ENCODE data around the gene ELMO1. TPM values are rescaled to one million over a fixed set of nuclear protein-coding genes. Genes with fewer than 3 reads are reported as not detected.

The ELMO1 gene
- total RNA-seq, 2 donors from 2014 or later, result 66.0 to 72.2 TPM

GRCh38 chr7:37480041-37481031, 31.7 kb upstream of the ELMO1 start:
- no peaks in the 10 kb centered on the region for H3K27me3 ChIP-seq (replicated peaks; ENCODE audit: insufficient read depth)
- TF ChIP-seq CTCF (IDR thresholded peaks at IDR 0.05), result no peak
- H3K4me3 ChIP-seq, result no peak overlapping the region
- no peak for DNase-seq (ENCODE audit: low spot score)
- H3K4me1 ChIP-seq (ENCODE audit: control insufficient read depth in 1 of 2, low read depth in 2 of 2), result no peaks in the 10 kb centered on the region
- H3K27ac ChIP-seq, result no peak overlapping the region
- H3K36me3 ChIP-seq, result no peaks in the 10 kb centered on the region
- H3K9me3 ChIP-seq, result no peaks in the 10 kb centered on the region
- no peak for ATAC-seq (ENCODE audit: insufficient number of reproducible peaks, low FRiP score, low read depth)

GRCh38 chr7:37476881-37477450, 28.3 kb upstream of the ELMO1 start:
- no peak for DNase-seq (ENCODE audit: low spot score)
- TF ChIP-seq CTCF (IDR thresholded peaks at IDR 0.05), result no peak
- H3K4me3 ChIP-seq, result no peak overlapping the region
- no peak for ATAC-seq (ENCODE audit: insufficient number of reproducible peaks, low FRiP score, low read depth)
- H3K27me3 ChIP-seq (replicated peaks; ENCODE audit: insufficient read depth), result no peaks in the 10 kb centered on the region
- H3K9me3 ChIP-seq, result no peaks in the 10 kb centered on the region
- no peaks in the 10 kb centered on the region for H3K4me1 ChIP-seq (ENCODE audit: control insufficient read depth in 1 of 2, low read depth in 2 of 2)
- no peaks in the 10 kb centered on the region for H3K36me3 ChIP-seq
- H3K27ac ChIP-seq, result no peak overlapping the region

GRCh38 chr7:37476428-37476827, 27.8 kb upstream of the ELMO1 start:
- Histone ChIP-seq H3K4me3 (no peak overlapping the region), H3K27ac (no peak overlapping the region), H3K36me3 (no peaks in the 10 kb centered on the region), H3K9me3 (no peaks in the 10 kb centered on the region), H3K4me1 (ENCODE audit: control insufficient read depth in 1 of 2, low read depth in 2 of 2) (no peaks in the 10 kb centered on the region), H3K27me3 (replicated peaks; ENCODE audit: insufficient read depth) (no peaks in the 10 kb centered on the region)
- DNase-seq (ENCODE audit: low spot score), result no peak
- no peak for TF ChIP-seq CTCF (IDR thresholded peaks at IDR 0.05)
- ATAC-seq (ENCODE audit: insufficient number of reproducible peaks, low FRiP score, low read depth), result no peak

- Histone ChIP-seq H3K9me3 (no peaks in the 10 kb centered on the region), H3K4me3 (no peak overlapping the region), H3K27ac (no peak overlapping the region), H3K27me3 (replicated peaks; ENCODE audit: insufficient read depth) (no peaks in the 10 kb centered on the region), H3K4me1 (ENCODE audit: control insufficient read depth in 1 of 2, low read depth in 2 of 2) (no peaks in the 10 kb centered on the region), H3K36me3 (no peaks in the 10 kb centered on the region)
- no peak for TF ChIP-seq CTCF (IDR thresholded peaks at IDR 0.05)
- ATAC-seq (ENCODE audit: insufficient number of reproducible peaks, low FRiP score, low read depth) (no peak), DNase-seq (ENCODE audit: low spot score) (no peak)
These were observed 27.0 kb upstream of the ELMO1 start for GRCh38 chr7:37475646-37476045.

- no peak overlapping the region for H3K4me3 ChIP-seq
- H3K27me3 ChIP-seq (replicated peaks; ENCODE audit: insufficient read depth), result no peaks in the 10 kb centered on the region
- no peak for TF ChIP-seq CTCF (IDR thresholded peaks at IDR 0.05)
- H3K9me3 ChIP-seq, result no peaks in the 10 kb centered on the region
- no peak overlapping the region for H3K27ac ChIP-seq
- ATAC-seq (ENCODE audit: insufficient number of reproducible peaks, low FRiP score, low read depth) (no peak), DNase-seq (ENCODE audit: low spot score) (no peak)
- H3K36me3 ChIP-seq, result no peaks in the 10 kb centered on the region
- H3K4me1 ChIP-seq (ENCODE audit: control insufficient read depth in 1 of 2, low read depth in 2 of 2), result no peaks in the 10 kb centered on the region
These were observed 23.0 kb upstream of the ELMO1 start for GRCh38 chr7:37471619-37472018.

All from thoracic aorta (tissue), 2 donors.